AG09309 (cell line): ENCODE measurements around the gene WDR86.

Source experiments
- DNase-seq: peaks from one replicate; pipeline ENCODE4 v3.0.0-alpha.2; 2010; ENCODE audit warnings: low read depth
- H3K4me3 ChIP-seq: 2 replicates; pipeline ENCODE4 v1.5.1; 2011; ENCODE audit warnings: mild to moderate bottlenecking, low read depth, low read length, moderate library complexity; ENCODE audit not compliant: control insufficient read depth
- CTCF ChIP-seq: IDR thresholded peaks from 2 replicates; pipeline ENCODE4 v1.5.1; 2011; ENCODE audit warnings: mild to moderate bottlenecking, low read depth, low read length, inconsistent platforms; ENCODE audit not compliant: insufficient read depth, control insufficient read depth; ENCODE audit errors: missing control alignments

Gene WDR86

GRCh38 chr7:151383638-151384351 is 26.0 kb downstream of the WDR86 start:
- H3K4me3 ChIP-seq: no peak overlapping the region
- TF ChIP-seq CTCF: no peak
- no peak for DNase-seq

- no peak for DNase-seq
- no peak overlapping the region for H3K4me3 ChIP-seq
- no peak for TF ChIP-seq CTCF
Measured at GRCh38 chr7:151382079-151382885, 27.6 kb downstream of the WDR86 start.

- H3K4me3 ChIP-seq: no peak overlapping the region
- no peak for DNase-seq
- no peak for TF ChIP-seq CTCF
Measured at GRCh38 chr7:151381348-151382078, 28.3 kb downstream of the WDR86 start.

GRCh38 chr7:151381098-151381347 is 28.8 kb downstream of the WDR86 start:
- no peak for DNase-seq
- no peak overlapping the region for H3K4me3 ChIP-seq
- no peak for TF ChIP-seq CTCF

GRCh38 chr7:151380199-151381097 is 29.4 kb downstream of the WDR86 start:
- TF ChIP-seq CTCF: no peak
- no peak overlapping the region for H3K4me3 ChIP-seq
- no peak for DNase-seq
